H1 (cell line): ENCODE data around the gene ATG16L1. TPM values are rescaled to one million over a fixed set of nuclear protein-coding genes. Genes with fewer than 3 reads are reported as not detected.

Source experiments
- CHD7 ChIP-seq: fragments of 300-600 bp; sonication (generic); IDR thresholded peaks from 2 replicates; pipeline ENCODE4 v1.7.1; 2012; ENCODE audit warnings: low read length, moderate library complexity, mild to moderate bottlenecking, inconsistent platforms; ENCODE audit not compliant: insufficient replicate concordance
- EZH2 ChIP-seq: fragments of 200-600 bp; sonication (generic); IDR thresholded peaks from 2 replicates; pipeline ENCODE4 v1.7.1; 2012; ENCODE audit warnings: low read depth, mild to moderate bottlenecking, moderate library complexity, low read length, inconsistent platforms; ENCODE audit not compliant: severe bottlenecking
- HDAC6 ChIP-seq: IDR thresholded peaks from one replicate; pipeline ENCODE4 v1.7.1; 2012; ENCODE audit warnings: low read depth, mild to moderate bottlenecking, inconsistent platforms, low read length, moderate library complexity
- JUN ChIP-seq: IDR thresholded peaks from 2 replicates; pipeline ENCODE4 v1.6.1; 2011; ENCODE audit warnings: low read depth, mild to moderate bottlenecking, improper control_type of control experiment, low read length
- MAFK ChIP-seq: IDR thresholded peaks from 2 replicates; pipeline ENCODE4 v1.6.1; 2012; ENCODE audit warnings: low read depth, mild to moderate bottlenecking, improper control_type of control experiment, low read length
- RXRA ChIP-seq: IDR thresholded peaks from 2 replicates; pipeline ENCODE4 v1.6.1; 2011; ENCODE audit warnings: low read depth, mild to moderate bottlenecking, low read length, moderate library complexity; ENCODE audit not compliant: insufficient read depth
- TAF7 ChIP-seq: optimal IDR thresholded peaks from 2 replicates; pipeline ENCODE3; 2011; ENCODE audit warnings: low read depth, mild to moderate bottlenecking, inconsistent platforms, low read length, moderate library complexity, borderline replicate concordance
- TBP ChIP-seq: IDR thresholded peaks from 2 replicates; pipeline ENCODE4 v1.6.1; 2011; ENCODE audit warnings: low read depth, low read length, improper control_type of control experiment
- polyA plus RNA-seq, 7 experiments: library from polyadenylated mRNA; depleted of rRNA in 3 of 7; stranded (reverse) in 5 of 7; unstranded in 2 of 7; fragments of >200 nt in 5 of 7; fragments of 200-250 nt in 2 of 7; gene quantifications; 1 replicate in 5 of 7; 2 replicates in 1 of 7; 4 replicates in 1 of 7; pipeline versions ENCODE4 v1.2.1 to v1.2.3, GENCODE V29; 2011 to 2013; ENCODE audit warnings: missing spikeins in 2 of 7, mixed read lengths in 2 of 7
- total RNA-seq: library from RNA; stranded (reverse); fragmentation: NEBNext Ultra II Directional; extraction: Animal tissue kit (Norgen Biotek cat#: 25700); gene quantifications from 2 replicates; pipeline ENCODE4 v1.2.1, GENCODE V29; 2021
- TF ChIP-seq, protein P1 (sequence below), 3 experiments: IDR thresholded peaks; 1 replicate in 2 of 3; 2 replicates in 1 of 3; pipeline versions ENCODE4 v1.5.1 to v1.6.1; 2011; ENCODE audit warnings: low read length in 3 of 3, mild to moderate bottlenecking in 3 of 3, inconsistent platforms in 2 of 3, low read depth in 1 of 3, moderate library complexity in 1 of 3; ENCODE audit not compliant: insufficient read depth in 1 of 3; ENCODE audit errors: control extremely low read depth in 1 of 3

Gene ATG16L1
- total and polyA plus RNA-seq, 2 of the 8 experiments (the other 6 are each of a cell fraction or from before 2014, with no cell fraction given), result 18.3 to 31.0 TPM

GRCh38 chr2:233270951-233271350, 19.5 kb downstream of the ATG16L1 start (continued):
- no peak for TF ChIP-seq CHD7
- TF ChIP-seq MAFK, result no peak
- TF ChIP-seq, protein P1, sequence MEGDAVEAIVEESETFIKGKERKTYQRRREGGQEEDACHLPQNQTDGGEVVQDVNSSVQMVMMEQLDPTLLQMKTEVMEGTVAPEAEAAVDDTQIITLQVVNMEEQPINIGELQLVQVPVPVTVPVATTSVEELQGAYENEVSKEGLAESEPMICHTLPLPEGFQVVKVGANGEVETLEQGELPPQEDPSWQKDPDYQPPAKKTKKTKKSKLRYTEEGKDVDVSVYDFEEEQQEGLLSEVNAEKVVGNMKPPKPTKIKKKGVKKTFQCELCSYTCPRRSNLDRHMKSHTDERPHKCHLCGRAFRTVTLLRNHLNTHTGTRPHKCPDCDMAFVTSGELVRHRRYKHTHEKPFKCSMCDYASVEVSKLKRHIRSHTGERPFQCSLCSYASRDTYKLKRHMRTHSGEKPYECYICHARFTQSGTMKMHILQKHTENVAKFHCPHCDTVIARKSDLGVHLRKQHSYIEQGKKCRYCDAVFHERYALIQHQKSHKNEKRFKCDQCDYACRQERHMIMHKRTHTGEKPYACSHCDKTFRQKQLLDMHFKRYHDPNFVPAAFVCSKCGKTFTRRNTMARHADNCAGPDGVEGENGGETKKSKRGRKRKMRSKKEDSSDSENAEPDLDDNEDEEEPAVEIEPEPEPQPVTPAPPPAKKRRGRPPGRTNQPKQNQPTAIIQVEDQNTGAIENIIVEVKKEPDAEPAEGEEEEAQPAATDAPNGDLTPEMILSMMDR (IDR thresholded peaks at IDR 0.05; ENCODE audit: control extremely low read depth in 1 of 3, insufficient read depth in 1 of 3, low read depth in 1 of 3, low read length in 3 of 3), result no peak
- TF ChIP-seq TBP, result no peak
- TF ChIP-seq RXRA, result no peak
- TF ChIP-seq TAF7, result no peak
- TF ChIP-seq JUN, result no peak
- no peak for TF ChIP-seq EZH2
- TF ChIP-seq HDAC6, result no peak
